ENCODE measurements around the gene NEK7. TPM values are rescaled to one million over a fixed set of nuclear protein-coding genes. Genes with fewer than 3 reads are reported as not detected.

Gene NEK7
- total RNA-seq = 10 to 100 TPM; 34.1 to 57.5 (median 42.1) TPM
- 86.5 TPM for total RNA-seq (2013)

DNA sequence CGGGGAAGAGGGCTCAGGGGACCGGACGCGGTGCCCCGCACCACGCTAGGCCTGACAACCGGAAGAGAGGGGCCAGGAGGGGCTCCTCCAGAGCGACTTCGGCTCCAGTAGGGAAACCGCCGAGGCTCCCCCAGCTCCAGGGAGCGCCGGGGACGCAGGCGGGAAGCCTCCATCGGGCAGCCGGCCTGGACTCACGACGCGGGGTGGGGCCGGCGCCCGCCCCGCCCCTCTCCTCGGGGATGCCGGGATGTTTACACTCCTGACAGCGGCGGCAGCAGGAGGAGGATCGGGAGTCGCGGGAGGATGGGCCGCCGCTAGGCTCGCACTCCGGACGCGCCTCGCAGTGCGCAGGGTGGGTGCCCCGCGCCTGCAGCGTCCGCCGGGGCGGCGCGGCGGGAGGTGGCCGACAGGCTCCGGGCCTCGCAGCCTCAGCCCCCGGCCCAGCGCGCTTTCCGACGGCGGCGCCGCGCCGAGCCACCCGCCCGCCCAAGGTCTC, at the start of gene NEK7:
Gene NEK7, plus strand, starts transcription at position 254 of the 496 bp plus-strand sequence. CDS start 75,583 bp downstream, outside the sequence.
- no peaks in the 10 kb centered on the region for H3K36me3 Mint-ChIP-seq
- under 1% methylated on average over 63 of the region's 63 CpGs for WGBS (ENCODE audit: insufficient coverage)
- peak within 1 kb of the TSS; percentile 73 for H3K4me3 ChIP-seq (ENCODE audit: low read length)

DNA sequence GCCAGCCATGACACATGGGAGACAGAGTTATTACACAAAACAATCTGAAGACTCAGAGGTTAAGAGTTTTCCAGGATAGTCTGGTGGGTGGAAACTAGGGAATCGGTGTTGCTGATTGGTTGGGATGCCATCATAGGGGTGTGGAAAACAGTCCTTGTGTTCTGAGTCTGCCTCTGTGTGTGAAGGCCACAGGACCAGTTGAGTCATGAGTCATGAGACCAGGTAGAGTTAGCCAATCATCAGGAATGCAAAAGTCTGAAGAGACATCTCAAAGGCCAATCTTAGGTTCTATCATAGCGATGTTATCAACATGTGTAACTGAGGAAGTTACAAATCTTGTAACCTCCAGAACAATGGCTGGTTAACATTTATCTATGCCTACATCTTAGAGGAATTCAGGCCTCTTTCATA, 49.7 kb upstream of the NEK7 start:
- Mint-ChIP-seq H3K27me3 (ENCODE audit: low read depth in 2 of 2) (no peaks in the 10 kb centered on the region), H3K4me3 (no peak overlapping the region), H3K36me3 (no peaks in the 10 kb centered on the region), H3K4me1 (peaks cover 15% of the 10 kb centered on the region in 2 donors), H3K9me3 (no peaks in the 10 kb centered on the region), H3K27ac (no peak overlapping the region)
- TF ChIP-seq, protein P1, sequence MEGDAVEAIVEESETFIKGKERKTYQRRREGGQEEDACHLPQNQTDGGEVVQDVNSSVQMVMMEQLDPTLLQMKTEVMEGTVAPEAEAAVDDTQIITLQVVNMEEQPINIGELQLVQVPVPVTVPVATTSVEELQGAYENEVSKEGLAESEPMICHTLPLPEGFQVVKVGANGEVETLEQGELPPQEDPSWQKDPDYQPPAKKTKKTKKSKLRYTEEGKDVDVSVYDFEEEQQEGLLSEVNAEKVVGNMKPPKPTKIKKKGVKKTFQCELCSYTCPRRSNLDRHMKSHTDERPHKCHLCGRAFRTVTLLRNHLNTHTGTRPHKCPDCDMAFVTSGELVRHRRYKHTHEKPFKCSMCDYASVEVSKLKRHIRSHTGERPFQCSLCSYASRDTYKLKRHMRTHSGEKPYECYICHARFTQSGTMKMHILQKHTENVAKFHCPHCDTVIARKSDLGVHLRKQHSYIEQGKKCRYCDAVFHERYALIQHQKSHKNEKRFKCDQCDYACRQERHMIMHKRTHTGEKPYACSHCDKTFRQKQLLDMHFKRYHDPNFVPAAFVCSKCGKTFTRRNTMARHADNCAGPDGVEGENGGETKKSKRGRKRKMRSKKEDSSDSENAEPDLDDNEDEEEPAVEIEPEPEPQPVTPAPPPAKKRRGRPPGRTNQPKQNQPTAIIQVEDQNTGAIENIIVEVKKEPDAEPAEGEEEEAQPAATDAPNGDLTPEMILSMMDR (IDR thresholded peaks at IDR 0.05) = no peak
- no peaks in the 10 kb centered on the region for H3K9me3 ChIP-seq (ENCODE audit: control insufficient read depth, insufficient read depth, low read length)
- DNase-seq (no peak), ATAC-seq (peak in 1 of 3 donors; percentile 26)
- 94% methylated on average over 2 of the region's 2 CpGs for WGBS (ENCODE audit: insufficient coverage)
- no peak overlapping the region for H3K4me3 ChIP-seq (ENCODE audit: low read length)
- no peak overlapping the region for H3K27ac ChIP-seq (ENCODE audit: low read length)
- H3K27me3 ChIP-seq (ENCODE audit: control insufficient read depth, insufficient read depth, low read length) = no peaks in the 10 kb centered on the region
- no peaks in the 10 kb centered on the region for H3K36me3 ChIP-seq (ENCODE audit: control insufficient read depth, insufficient read depth, low read length)
- peaks cover 4% of the 10 kb centered on the region for H3K4me1 ChIP-seq (ENCODE audit: control insufficient read depth, insufficient read depth, low read length)
- intact Hi-C loops (cut with micrococcal nuclease) = no loop called here

More for the DNA sequence above, at the start of gene NEK7:
- Histone ChIP-seq H3K27ac (ENCODE audit: low read length) (peak within 1 kb of the TSS; percentile 88), H3K4me1 (ENCODE audit: control insufficient read depth, insufficient read depth, low read length) (peaks cover 10% of the 10 kb centered on the region), H3K9me3 (ENCODE audit: control insufficient read depth, insufficient read depth, low read length) (no peaks in the 10 kb centered on the region), H3K27me3 (ENCODE audit: control insufficient read depth, insufficient read depth, low read length) (no peaks in the 10 kb centered on the region), H3K36me3 (ENCODE audit: control insufficient read depth, insufficient read depth, low read length) (no peaks in the 10 kb centered on the region)
- TF ChIP-seq, protein P1 (IDR thresholded peaks at IDR 0.05) = no peak
- Mint-ChIP-seq H3K4me3 (peak within 1 kb of the TSS; percentile 99), H3K4me1 (peaks cover 34 to 49% of the 10 kb centered on the region in 2 donors), H3K27me3 (ENCODE audit: low read depth in 2 of 2) (no peaks in the 10 kb centered on the region), H3K27ac (peak within 1 kb of the TSS; percentile 96 to 99), H3K9me3 (no peaks in the 10 kb centered on the region)
- ATAC-seq (peak; percentile 23 to 56 (median 49)), DNase-seq (peak; percentile 61 to 78)
- intact Hi-C loops (cut with micrococcal nuclease) = loop anchor here (1.0 to 10.0 kb wide), 5 partner anchors 68 to 632 kb away; partner anchors contain the start of genes DENND1B and LHX9

DNA sequence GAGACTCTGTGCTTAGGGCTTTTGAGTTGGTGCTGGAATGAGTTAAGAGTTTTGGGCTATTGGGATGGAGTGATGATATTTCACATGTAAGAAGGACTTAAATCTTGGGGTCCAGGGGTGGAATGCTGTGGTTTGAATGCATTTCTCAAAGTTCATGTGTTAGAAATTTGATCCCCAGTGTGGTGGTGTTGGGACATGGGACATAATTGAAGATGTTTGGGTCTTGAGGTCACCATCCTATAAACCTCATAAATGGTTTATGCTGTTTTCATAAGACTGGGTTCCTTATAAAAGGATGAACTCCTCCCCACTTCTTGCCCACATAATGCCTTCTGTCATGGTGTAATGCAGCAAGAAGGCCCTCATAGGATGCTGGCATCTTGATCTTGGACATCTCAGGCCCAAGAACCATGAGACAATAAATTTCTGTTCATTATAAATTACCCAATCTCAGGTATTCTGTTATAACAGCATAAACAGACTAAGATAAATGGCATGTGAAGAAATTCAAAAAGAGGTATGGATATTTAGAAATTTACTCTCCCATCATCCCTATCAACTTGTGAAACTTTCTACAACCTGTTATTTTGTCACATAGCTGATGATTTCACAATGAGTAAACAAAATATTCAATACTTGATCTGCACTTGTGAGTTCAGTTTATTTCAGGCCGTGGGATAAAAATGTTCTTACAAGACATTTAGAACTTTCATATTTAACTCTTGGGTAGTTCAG, 48.0 kb upstream of the NEK7 start:
- TF ChIP-seq, protein P1 (IDR thresholded peaks at IDR 0.05) = no peak

More for the DNA sequence above, 48.0 kb upstream of the NEK7 start:
- Mint-ChIP-seq H3K36me3 (no peaks in the 10 kb centered on the region), H3K27ac (no peak overlapping the region), H3K9me3 (no peaks in the 10 kb centered on the region), H3K4me3 (no peak overlapping the region), H3K4me1 (no peaks in the 10 kb centered on the region), H3K27me3 (ENCODE audit: low read depth in 2 of 2) (no peaks in the 10 kb centered on the region)
- Histone ChIP-seq H3K27me3 (ENCODE audit: control insufficient read depth, insufficient read depth, low read length) (no peaks in the 10 kb centered on the region), H3K27ac (ENCODE audit: low read length) (no peak overlapping the region), H3K9me3 (ENCODE audit: control insufficient read depth, insufficient read depth, low read length) (no peaks in the 10 kb centered on the region), H3K4me3 (ENCODE audit: low read length) (no peak overlapping the region), H3K4me1 (ENCODE audit: control insufficient read depth, insufficient read depth, low read length) (no peaks in the 10 kb centered on the region), H3K36me3 (ENCODE audit: control insufficient read depth, insufficient read depth, low read length) (no peaks in the 10 kb centered on the region)
- intact Hi-C loops (cut with micrococcal nuclease) = no loop called here
- ATAC-seq = no peak
- no CpG with 5 or more reads among the region's 1 CpG for WGBS (ENCODE audit: insufficient coverage)
- DNase-seq = no peak

Measured in natural killer cell (primary cell).